GM12878 (cell line): Measurements from ENCODE around the gene KEL. TPM values are rescaled to one million over a fixed set of nuclear protein-coding genes. Genes with fewer than 3 reads are reported as not detected.
A peak's percentile ranks its signal among the peaks of the same experiment; 100 is the strongest.

Experiments used
- ATAC-seq: fragments of 200-7000 bp; cut with Tn5 transposase; 3 replicates; pipeline ENCODE4 v1.9.1; 2020; ENCODE audit warnings: mild to moderate bottlenecking, moderate library complexity
- BruUV-seq: library from RNA; stranded (reverse); fragments of 400-500 nt; replicated peaks from 2 replicates; lab custom pipeline; 2021; lab: Mats Ljungman, UMichigan
- CTCF ChIA-PET: fragments of 300-600 bp; sonication (Branson Sonifier 250); formaldehyde crosslinking; extraction: SDS; loops from one replicate; lab custom pipeline; 2021; ENCODE audit warnings: inconsistent platforms; lab: Yijun Ruan, JAX
- POLR2A ChIA-PET: fragments of 350-600 bp; formaldehyde crosslinking; extraction: SDS; loops from one replicate; lab custom pipeline; 2021; ENCODE audit warnings: inconsistent platforms; lab: Charles Lee
- RAD21 ChIA-PET: fragments of 300-600 bp; sonication (Branson Sonifier 250); formaldehyde crosslinking; loops from one replicate; lab custom pipeline; 2023; ENCODE audit warnings: antibody characterized with exemption; ENCODE audit not compliant: unreplicated experiment; lab: Charles Lee
- SMC1A ChIA-PET: fragments of 300-600 bp; sonication (Branson Sonifier 250); formaldehyde crosslinking; loops from one replicate; lab custom pipeline; 2023; ENCODE audit not compliant: unreplicated experiment, uncharacterized antibody; lab: Charles Lee
- DNase-seq: peaks from one replicate; pipeline ENCODE4 v3.0.0-alpha.2; 2011; ENCODE audit warnings: low read depth, low spot score
- FAIRE-seq: peaks from 3 replicates; lab custom pipeline; 2011; peaks lifted over from hg19 to GRCh38; lab: Jason Lieb, UNC
- H2AFZ ChIP-seq: 2 replicates; pipeline ENCODE4 v1.6.0; 2011; ENCODE audit warnings: low read depth, low read length, control low read depth; ENCODE audit not compliant: control insufficient read depth
- H3K27ac ChIP-seq: 2 replicates; pipeline ENCODE4 v1.5.1; 2011; ENCODE audit warnings: control low read depth; ENCODE audit not compliant: control insufficient read depth, insufficient read depth
- H3K27me3 ChIP-seq, 2 experiments: replicated peaks in 1 of 2; 2 replicates each; pipeline versions ENCODE4 v1.6.0 to v1.6.1; 2011; ENCODE audit warnings: low read length in 1 of 2; ENCODE audit not compliant: control insufficient read depth in 2 of 2, insufficient read depth in 2 of 2
- H3K36me3 ChIP-seq, 2 experiments: 2 replicates each; pipeline ENCODE4 v1.5.1; 2011; ENCODE audit warnings: low read length in 1 of 2; ENCODE audit not compliant: control insufficient read depth in 2 of 2, insufficient read depth in 2 of 2
- H3K4me1 ChIP-seq: 2 replicates; pipeline ENCODE4 v1.6.1; 2011; ENCODE audit warnings: mild to moderate bottlenecking, low read length, moderate library complexity, mixed read lengths; ENCODE audit not compliant: control insufficient read depth, insufficient read depth
- H3K4me2 ChIP-seq: 2 replicates; pipeline ENCODE4 v1.6.0; 2011; ENCODE audit warnings: control low read depth; ENCODE audit not compliant: control insufficient read depth, insufficient read depth
- H3K4me3 ChIP-seq: fragments of 200-600 bp; sonication (generic); 2 replicates; pipeline ENCODE4 v1.5.1; 2016
- H3K79me2 ChIP-seq: 2 replicates; pipeline ENCODE4 v1.6.0; 2011; ENCODE audit warnings: low read length; ENCODE audit not compliant: control insufficient read depth, insufficient read depth
- H3K9ac ChIP-seq: 2 replicates; pipeline ENCODE4 v1.8.0; 2011; ENCODE audit warnings: low read length, control low read depth, mixed read lengths; ENCODE audit not compliant: control insufficient read depth, insufficient read depth
- H3K9me3 ChIP-seq: replicated peaks from 3 replicates; pipeline ENCODE4 v1.5.1; 2011; ENCODE audit warnings: mild to moderate bottlenecking, low read length; ENCODE audit not compliant: control insufficient read depth, insufficient read depth
- H4K20me1 ChIP-seq: 2 replicates; pipeline ENCODE4 v1.6.0; 2011; ENCODE audit not compliant: control insufficient read depth, insufficient read depth
- BRCA1 ChIP-seq: IDR thresholded peaks from 2 replicates; pipeline ENCODE4 v1.6.1; 2011; ENCODE audit warnings: low read depth, low read length, improper control_type of control experiment
- HDAC2 ChIP-seq: fragments of 200-600 bp; sonication (generic); IDR thresholded peaks from 2 replicates; pipeline ENCODE4 v1.6.1; 2017
- MEF2A ChIP-seq: IDR thresholded peaks from 2 replicates; pipeline ENCODE4 v1.6.1; 2011; ENCODE audit warnings: low read depth, mild to moderate bottlenecking, low read length, moderate library complexity; ENCODE audit not compliant: insufficient read depth
- MLLT1 ChIP-seq: fragments of 450-650 bp; IDR thresholded peaks from 2 replicates; pipeline ENCODE4 v1.6.1; 2016; ENCODE audit warnings: mild to moderate bottlenecking
- POLR2AphosphoS5 ChIP-seq: IDR thresholded peaks from 2 replicates; pipeline ENCODE4 v1.6.1; 2011; ENCODE audit warnings: mild to moderate bottlenecking, low read length, inconsistent platforms
- WGBS: methylation state at CpG from one replicate; pipeline ENCODE4 v1.1.6; 2016; ENCODE audit warnings: low lambda C conversion rate; ENCODE audit not compliant: insufficient replicate concordance, insufficient coverage; ENCODE audit errors: missing lambda C conversion rate; 5-methylcytosine and 5-hydroxymethylcytosine counted together
- in situ Hi-C: fragments of 300-500 bp; cut with MboI; formaldehyde crosslinking; loops from 9 replicates; pipeline ENCODE4 v1.14.3; 2018; ENCODE audit warnings: mixed read lengths
- intact Hi-C: fragments of 100-400 bp; cut with micrococcal nuclease; formaldehyde crosslinking; loops from one replicate; pipeline ENCODE4 v1.14.2; 2022; ENCODE audit not compliant: unreplicated experiment
- polyA plus RNA-seq, 11 experiments: library from polyadenylated mRNA; depleted of rRNA in 4 of 11; unstranded in 6 of 11; stranded (reverse) in 5 of 11; fragments of >200 nt; fragmentation: Nextera tagmentation in 4 of 11; fragmentation: Illumina TruSeq in 1 of 11; extraction: Ambion mirVana in 4 of 11; extraction: Trizol in 1 of 11; gene quantifications; 1 replicate in 1 of 11; 2 replicates in 10 of 11; pipeline versions ENCODE4 v1.2.1 to v1.2.3, GENCODE V29; 2011 to 2016; ENCODE audit warnings: inconsistent platforms in 2 of 11, missing spikeins in 2 of 11, low read depth in 1 of 11
- total RNA-seq, 4 experiments: library from RNA; depleted of rRNA in 3 of 4; stranded (reverse); fragments of >200 nt in 3 of 4; fragmentation: Illumina TruSeq in 1 of 4; extraction: Trizol in 1 of 4; gene quantifications; 2 replicates each; pipeline versions ENCODE4 v1.2.1 to v1.2.3, GENCODE V29; 2013 to 2021
- TF ChIP-seq, protein P1 (sequence below): fragments of 450-650 bp; IDR thresholded peaks from 2 replicates; pipeline ENCODE4 v1.6.1; 2016; ENCODE audit warnings: mild to moderate bottlenecking, moderate library complexity, borderline replicate concordance
- TF ChIP-seq, protein P2 (sequence below), 3 experiments: IDR thresholded peaks in 2 of 3; conservative IDR thresholded peaks in 1 of 3; 2 replicates each; pipeline ENCODE4 v1.5.1; 2011; ENCODE audit warnings: low read depth in 3 of 3, low read length in 3 of 3, mild to moderate bottlenecking in 3 of 3, control low read depth in 2 of 3, moderate library complexity in 2 of 3, inconsistent platforms in 1 of 3, mixed read lengths in 1 of 3; ENCODE audit not compliant: control insufficient read depth in 2 of 3, insufficient read depth in 1 of 3; ENCODE audit errors: extremely low read depth in 1 of 3

The KEL gene
- total and polyA plus RNA-seq, 10 of the 15 experiments (the other 5 are each of a cell fraction or from before 2014, with no cell fraction given), result 0.10 to 0.73 (median 0.23) TPM; not detected in 2

GRCh38 chr7:142927085-142927745, 34.9 kb downstream of the KEL start (continued):
- TF ChIP-seq, protein P1, sequence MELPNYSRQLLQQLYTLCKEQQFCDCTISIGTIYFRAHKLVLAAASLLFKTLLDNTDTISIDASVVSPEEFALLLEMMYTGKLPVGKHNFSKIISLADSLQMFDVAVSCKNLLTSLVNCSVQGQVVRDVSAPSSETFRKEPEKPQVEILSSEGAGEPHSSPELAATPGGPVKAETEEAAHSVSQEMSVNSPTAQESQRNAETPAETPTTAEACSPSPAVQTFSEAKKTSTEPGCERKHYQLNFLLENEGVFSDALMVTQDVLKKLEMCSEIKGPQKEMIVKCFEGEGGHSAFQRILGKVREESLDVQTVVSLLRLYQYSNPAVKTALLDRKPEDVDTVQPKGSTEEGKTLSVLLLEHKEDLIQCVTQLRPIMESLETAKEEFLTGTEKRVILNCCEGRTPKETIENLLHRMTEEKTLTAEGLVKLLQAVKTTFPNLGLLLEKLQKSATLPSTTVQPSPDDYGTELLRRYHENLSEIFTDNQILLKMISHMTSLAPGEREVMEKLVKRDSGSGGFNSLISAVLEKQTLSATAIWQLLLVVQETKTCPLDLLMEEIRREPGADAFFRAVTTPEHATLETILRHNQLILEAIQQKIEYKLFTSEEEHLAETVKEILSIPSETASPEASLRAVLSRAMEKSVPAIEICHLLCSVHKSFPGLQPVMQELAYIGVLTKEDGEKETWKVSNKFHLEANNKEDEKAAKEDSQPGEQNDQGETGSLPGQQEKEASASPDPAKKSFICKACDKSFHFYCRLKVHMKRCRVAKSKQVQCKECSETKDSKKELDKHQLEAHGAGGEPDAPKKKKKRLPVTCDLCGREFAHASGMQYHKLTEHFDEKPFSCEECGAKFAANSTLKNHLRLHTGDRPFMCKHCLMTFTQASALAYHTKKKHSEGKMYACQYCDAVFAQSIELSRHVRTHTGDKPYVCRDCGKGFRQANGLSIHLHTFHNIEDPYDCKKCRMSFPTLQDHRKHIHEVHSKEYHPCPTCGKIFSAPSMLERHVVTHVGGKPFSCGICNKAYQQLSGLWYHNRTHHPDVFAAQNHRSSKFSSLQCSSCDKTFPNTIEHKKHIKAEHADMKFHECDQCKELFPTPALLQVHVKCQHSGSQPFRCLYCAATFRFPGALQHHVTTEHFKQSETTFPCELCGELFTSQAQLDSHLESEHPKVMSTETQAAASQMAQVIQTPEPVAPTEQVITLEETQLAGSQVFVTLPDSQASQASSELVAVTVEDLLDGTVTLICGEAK, result no peak
- TF ChIP-seq POLR2AphosphoS5 (no peak), MEF2A (no peak), BRCA1 (no peak), MLLT1 (no peak)
- TF ChIP-seq, all 136 proteins: peak for 0

DNA sequence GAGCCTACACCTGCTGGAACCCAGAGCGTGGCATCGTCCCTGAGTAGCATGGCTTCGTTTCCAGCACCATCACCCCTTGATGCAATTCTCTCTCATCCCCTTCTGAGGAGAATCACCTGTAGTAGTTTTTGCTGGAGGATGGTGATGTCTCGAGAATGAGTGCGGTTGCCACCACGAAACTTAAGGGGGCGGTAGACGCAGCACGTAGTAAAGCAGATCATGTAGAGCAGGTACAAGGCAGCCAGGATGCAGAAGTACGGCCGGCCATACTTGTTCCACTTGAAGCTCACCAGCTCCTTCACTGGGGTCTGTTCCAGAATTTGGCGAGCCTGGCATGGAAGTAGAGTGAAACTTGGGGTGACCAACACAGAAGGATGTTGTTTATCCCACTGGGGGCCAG, 36.8 kb downstream of the KEL start:
- in situ Hi-C loops (no loop called here), intact Hi-C loops (no loop called here)
- no peak overlapping the region for H3K27ac ChIP-seq
- SMC1A ChIA-PET, result no interaction called here
- no peak for DNase-seq
- H3K4me1 ChIP-seq, result no peaks in the 10 kb centered on the region
- ATAC-seq, result peak; percentile 36; the same call in 1 of the 3 replicates
- no peak overlapping the region for H3K4me2 ChIP-seq
- no TSS peak for BruUV-seq
- CTCF ChIA-PET, result interaction anchor here (1.6 kb wide), 1 partner anchor 30 kb away, joined by 4 read pairs; no protein-coding TSS in a partner anchor
- no peaks in the 10 kb centered on the region; a peak in 3 of 4 replicates for H3K27me3 ChIP-seq
- RAD21 ChIA-PET, result no interaction called here
- no peaks in the 10 kb centered on the region for H4K20me1 ChIP-seq
- FAIRE-seq, result no peak
- WGBS, result 31% methylated on average over 12 of the region's 12 CpGs
- H3K9me3 ChIP-seq, result no peaks in the 10 kb centered on the region; the same call in 2 of the 3 replicates
- TF ChIP-seq, protein P2, sequence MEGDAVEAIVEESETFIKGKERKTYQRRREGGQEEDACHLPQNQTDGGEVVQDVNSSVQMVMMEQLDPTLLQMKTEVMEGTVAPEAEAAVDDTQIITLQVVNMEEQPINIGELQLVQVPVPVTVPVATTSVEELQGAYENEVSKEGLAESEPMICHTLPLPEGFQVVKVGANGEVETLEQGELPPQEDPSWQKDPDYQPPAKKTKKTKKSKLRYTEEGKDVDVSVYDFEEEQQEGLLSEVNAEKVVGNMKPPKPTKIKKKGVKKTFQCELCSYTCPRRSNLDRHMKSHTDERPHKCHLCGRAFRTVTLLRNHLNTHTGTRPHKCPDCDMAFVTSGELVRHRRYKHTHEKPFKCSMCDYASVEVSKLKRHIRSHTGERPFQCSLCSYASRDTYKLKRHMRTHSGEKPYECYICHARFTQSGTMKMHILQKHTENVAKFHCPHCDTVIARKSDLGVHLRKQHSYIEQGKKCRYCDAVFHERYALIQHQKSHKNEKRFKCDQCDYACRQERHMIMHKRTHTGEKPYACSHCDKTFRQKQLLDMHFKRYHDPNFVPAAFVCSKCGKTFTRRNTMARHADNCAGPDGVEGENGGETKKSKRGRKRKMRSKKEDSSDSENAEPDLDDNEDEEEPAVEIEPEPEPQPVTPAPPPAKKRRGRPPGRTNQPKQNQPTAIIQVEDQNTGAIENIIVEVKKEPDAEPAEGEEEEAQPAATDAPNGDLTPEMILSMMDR (IDR thresholded peaks at IDR 0.05 in 2 of 3, conservative IDR thresholded peaks at IDR 0.05 in 1 of 3; ENCODE audit: control insufficient read depth in 2 of 3, extremely low read depth in 1 of 3, insufficient read depth in 1 of 3, low read depth in 3 of 3, low read length in 3 of 3), result peak in 2 of 3 experiments; percentile 17 to 21; a peak in 1 of 6 replicates
- TF ChIP-seq HDAC2, result no peak
- no peak overlapping the region for H3K4me3 ChIP-seq
- no peak overlapping the region for H3K9ac ChIP-seq
- POLR2A ChIA-PET, result no interaction called here
- H3K36me3 ChIP-seq, result no peaks in the 10 kb centered on the region
- H2AFZ ChIP-seq, result no peak overlapping the region
- H3K79me2 ChIP-seq, result no peaks in the 10 kb centered on the region
